Fibroblast of the aortic adventitia (primary cell): ENCODE measurements around the gene GALNT2. TPM values are rescaled to one million over a fixed set of nuclear protein-coding genes. Genes with fewer than 3 reads are reported as not detected.

ENCODE experiments used
- DNase-seq: peaks from one replicate; pipeline ENCODE4 v3.0.0-alpha.2; 2010; ENCODE audit warnings: low read depth
- H3K4me3 ChIP-seq: 2 replicates; pipeline ENCODE4 v1.5.1; 2011; ENCODE audit warnings: low read depth, mild to moderate bottlenecking, control low read depth, low read length, moderate library complexity
- CTCF ChIP-seq: IDR thresholded peaks from 2 replicates; pipeline ENCODE4 v1.5.1; 2011; ENCODE audit warnings: mild to moderate bottlenecking, low read length, control low read depth, inconsistent platforms; ENCODE audit not compliant: insufficient read depth
- total RNA-seq: library from RNA; depleted of rRNA; stranded (reverse); fragments of >200 nt; gene quantifications from 2 replicates; pipeline ENCODE4 v1.2.3, GENCODE V29; 2012; ENCODE audit warnings: low replicate concordance

The GALNT2 gene
- total RNA-seq, 1 donor = 68.1 TPM

DNA sequence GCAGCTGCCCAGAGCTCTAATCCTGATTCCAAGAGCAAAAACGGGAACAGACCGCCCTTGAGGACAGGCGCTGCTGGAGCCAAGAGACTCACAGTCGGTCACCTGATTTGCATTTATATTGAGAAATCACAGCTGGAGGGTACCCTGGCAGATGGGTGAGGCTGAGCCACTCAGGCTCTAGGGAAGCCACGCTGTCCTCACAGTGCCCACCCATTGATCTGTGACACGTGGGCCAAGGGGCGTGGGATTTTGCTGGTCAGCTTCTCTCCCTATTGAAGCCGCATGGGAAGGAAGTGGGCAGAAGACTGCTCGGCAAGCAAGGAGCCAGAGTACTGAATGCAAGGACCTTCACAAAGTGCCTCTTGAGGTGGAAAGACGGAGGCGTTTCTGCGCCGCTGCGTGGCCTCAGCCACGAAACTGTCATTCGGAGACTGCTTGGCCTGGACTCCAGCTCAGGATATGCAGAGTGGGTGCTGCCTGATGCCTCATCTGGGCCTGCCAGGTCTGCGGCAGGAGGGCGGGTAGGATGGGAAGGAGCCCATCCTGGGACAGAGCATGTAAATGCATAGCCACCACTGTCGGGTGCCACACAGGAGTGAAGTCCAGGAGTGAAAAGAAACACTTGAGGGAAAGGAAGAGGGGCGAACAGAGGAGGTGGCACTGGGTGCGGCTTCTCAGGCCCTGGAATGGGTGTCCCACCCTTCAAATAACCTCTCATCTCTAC lies 219.3 kb downstream of the GALNT2 start:
- DNase-seq = no peak
- no peak for TF ChIP-seq CTCF
- no peak overlapping the region for H3K4me3 ChIP-seq

DNA sequence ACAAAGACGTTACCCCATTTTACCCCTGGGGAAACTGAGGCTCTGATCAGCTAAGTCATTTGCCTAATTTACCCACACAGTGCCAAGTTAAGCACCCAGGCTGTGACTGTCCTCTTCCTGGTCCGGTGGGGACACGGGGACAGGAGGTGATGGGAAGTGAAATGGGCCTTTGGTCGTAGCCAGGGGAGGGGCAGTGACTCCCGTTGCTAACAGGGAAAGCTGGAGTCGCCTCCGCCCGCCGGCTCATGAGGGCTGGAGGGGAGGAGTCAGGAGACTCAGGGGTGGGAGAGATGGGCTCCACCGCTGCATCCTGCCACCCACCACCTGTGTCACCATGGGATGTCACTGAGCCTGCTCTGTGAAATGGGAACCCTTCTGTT lies 219.8 kb downstream of the GALNT2 start:
- no peak overlapping the region for H3K4me3 ChIP-seq
- DNase-seq = no peak
- TF ChIP-seq CTCF = no peak

- H3K4me3 ChIP-seq = no peak overlapping the region
- no peak for DNase-seq
- TF ChIP-seq CTCF = no peak
Observed at GRCh38 chr1:230287674-230288315, 220.8 kb downstream of the GALNT2 start.

DNA sequence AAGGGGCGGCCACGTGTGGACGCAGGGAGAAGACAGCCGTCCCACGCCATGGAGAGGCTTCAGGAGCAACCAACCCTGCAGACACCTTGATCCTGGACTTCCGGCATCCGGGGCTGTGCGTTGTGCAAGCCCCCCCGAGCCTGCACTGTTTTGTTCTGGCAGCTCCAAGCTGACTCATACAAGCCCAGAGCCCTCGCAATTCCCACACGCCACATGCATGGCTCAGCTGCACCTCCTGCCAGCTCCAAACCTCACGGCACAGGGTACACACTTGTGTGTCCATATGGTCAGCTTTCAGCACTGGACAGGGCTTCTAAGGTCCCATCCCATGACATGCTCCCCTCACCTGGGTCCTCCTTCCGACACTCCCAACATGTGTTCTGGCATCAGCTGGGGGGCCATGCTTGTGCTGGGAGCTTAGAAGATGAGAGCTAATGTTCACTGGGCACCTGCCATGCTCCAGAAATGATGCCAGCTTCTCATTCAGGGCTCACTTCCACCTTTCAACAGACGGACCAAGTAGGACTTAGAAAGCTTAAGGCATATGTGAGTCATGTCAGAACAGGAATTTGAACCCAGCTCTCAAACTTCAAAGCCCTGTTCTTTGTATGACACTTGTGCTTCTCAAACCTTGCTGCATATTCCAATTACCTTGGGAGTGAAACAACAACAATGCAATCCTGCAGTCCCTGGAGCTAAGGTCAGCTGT lies 221.8 kb downstream of the GALNT2 start:
- DNase-seq = peak; percentile 8
- TF ChIP-seq CTCF = no peak

GRCh38 chr1:230289350-230289644 lies 222.3 kb downstream of the GALNT2 start:
- H3K4me3 ChIP-seq = no peak overlapping the region
- DNase-seq = no peak
- TF ChIP-seq CTCF = no peak

More for the DNA sequence above, 221.8 kb downstream of the GALNT2 start:
- H3K4me3 ChIP-seq = no peak overlapping the region

DNA sequence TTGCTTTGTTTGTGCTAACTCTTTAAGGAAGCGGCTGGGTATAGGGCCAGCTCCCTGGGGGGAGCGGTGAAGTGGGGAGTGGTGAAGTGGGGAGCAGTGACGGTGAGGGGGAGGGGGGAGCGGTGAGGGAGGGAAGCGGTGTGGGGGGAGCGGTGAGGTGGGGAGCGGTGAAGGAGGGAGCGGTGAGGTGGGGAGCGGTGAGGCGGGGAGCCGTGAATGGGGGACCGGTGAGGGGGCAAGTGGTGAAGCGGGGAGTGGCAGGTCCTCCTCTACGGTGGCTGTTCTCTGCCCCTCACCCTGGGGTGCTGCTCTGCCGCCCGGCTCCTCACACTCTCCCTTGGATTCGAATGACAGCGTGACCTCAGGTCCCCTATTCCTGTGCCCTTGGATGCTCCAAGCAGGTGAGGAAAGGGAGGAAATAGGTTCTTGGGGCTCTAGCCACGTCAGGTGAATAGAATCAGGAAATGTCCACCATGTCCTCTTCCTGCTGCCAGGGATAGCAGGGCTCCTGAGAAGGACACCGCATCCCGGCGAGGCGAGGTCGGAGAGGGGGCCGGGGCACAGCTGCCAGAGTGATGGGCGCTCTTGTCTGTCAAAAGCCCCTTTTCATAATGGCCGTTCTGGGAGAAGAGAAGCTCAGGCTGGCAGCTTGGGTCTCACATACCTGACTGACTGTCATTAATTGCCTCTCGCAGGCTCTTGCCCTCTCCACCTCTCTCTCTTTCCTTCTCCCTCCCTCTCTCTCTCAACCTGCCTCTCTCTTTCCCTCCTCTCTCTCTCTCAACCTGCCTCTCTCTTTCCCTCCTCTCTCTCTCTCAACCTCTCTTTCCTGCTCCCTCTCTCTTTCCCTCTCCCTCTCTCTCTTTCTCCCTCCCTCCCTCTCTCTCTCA lies 224.9 kb downstream of the GALNT2 start:
- DNase-seq = no peak

More for the DNA sequence above, 224.9 kb downstream of the GALNT2 start:
- TF ChIP-seq CTCF = no peak
- H3K4me3 ChIP-seq = no peak overlapping the region
